Fibroblast of skin of right quadriceps (primary cell): ENCODE measurements around the gene PSMB11.

Experiments
- DNase-seq: peaks from one replicate; pipeline ENCODE4 v3.0.0-alpha.2; 2013

The PSMB11 gene

DNA sequence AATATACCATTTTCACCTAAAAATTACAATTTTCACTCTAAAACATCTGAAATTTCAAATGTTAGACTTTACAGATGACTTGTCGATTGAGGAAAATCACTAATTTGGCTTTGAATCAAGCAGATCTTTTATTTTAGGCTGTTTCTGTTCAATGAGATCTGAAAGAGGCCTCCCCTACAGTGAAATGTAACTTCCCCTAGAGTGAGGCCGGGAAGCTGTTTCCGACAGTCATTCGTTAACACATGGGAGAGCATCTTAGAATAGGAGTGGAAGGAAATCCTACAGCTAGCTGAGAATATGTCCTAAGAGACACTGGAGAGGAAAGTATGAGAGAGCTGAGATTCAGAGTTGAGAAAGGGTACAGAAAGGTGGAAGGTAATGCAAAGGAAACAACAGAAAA is 26.4 kb upstream of the PSMB11 start:
- DNase-seq, result no peak

DNA sequence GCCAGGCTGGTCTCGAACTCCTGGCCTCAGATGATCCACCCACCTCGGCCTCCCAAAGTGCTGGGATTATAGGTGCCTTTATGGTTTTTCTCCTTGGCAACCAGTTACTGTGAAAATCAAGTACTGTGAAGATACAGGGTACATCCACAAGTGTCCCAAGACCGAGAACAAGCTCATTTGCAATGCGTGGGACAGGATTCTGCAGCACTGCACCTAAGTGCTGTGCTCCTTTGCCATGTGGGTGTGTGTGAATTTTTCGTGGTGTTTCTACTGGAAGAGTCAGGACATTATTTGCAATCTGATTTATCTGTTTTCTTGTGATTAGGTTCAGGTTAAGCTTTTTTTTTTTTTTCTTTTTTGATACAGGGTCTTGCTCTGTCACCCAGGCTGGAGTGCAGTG is 24.9 kb upstream of the PSMB11 start:
- DNase-seq, result no peak

DNA sequence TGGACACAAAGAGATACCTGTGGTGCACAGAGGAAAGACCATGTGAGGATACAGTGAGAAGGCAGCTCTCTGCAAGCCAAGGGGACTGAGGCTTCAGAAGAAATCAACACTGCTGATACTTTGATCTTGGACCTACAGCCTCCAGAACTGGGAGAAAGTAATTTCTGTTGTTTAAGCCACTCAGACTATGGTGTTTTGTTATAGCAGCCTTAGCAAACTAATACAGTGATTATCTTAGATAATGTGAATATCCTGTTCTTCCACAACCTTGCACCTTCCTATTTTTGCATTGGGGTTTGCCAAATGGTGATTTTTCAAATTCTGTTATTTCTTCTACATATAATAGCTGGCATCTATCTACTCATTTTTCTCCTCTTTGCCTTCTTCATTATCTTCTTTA is 23.9 kb upstream of the PSMB11 start:
- DNase-seq, result no peak

DNA sequence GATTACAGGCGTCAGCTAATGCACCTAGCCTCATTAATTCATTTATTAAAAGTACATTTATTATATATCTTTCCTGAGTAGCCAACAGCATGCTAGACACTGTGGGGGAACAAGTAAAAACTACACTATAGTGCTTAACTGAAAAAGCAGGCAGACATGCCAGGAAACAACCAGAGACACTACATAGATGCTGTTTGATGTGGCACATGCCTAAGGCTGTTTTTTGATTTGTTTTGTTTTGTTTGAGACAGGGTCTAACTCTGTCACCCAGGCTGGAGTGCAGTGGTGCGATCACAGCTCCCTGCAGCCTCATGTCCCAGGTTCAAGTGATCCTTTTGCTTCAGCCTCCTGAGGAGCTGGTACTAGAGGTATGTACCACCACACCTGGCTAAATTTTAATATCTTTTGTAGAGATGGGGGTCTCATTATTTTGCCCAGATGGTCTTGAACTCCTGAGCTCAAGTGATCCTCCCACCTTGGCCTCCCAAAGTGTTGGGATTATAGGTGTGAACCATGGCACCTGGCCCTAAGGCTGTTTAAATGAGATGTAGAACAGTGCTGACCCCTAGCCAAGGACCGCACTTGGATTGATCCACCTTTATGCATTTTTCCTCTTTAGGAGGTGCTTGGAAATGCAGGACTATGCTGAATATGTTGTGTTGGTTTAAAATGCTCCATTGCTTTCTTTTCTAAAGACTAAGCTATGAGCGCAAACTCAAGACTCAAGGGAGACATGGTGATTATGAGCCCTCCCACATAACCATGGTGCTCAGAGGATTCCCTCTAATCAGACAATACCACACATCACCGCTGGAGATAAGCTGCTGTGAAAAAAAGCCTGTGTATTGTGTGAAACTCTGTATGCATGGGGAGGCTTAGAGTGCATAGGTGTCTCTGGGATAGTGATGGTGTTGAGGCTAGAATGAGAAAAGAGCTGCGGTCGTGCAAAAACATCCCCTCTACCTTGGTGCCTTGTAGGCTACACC is 21.6 kb upstream of the PSMB11 start:
- no peak for DNase-seq

DNA sequence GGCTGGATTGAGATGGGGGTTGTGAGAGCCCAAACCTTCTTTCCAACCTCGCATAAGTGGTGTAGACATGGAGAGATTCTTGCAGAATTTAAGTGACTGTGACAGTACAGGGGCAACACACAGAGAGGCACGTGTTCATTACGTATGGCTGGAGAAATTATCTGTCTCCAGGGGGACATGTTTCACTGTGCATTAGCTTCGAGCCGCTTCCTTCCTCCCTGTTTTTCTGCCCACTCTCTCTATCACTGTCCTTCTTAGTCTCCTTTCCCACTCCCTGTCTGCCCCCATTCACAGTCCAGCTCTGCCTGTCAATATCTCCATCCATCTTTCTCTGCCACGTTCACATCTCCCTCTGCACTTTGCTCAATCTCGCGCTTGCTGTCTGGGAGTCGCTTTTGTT is 20.6 kb upstream of the PSMB11 start:
- no peak for DNase-seq

DNA sequence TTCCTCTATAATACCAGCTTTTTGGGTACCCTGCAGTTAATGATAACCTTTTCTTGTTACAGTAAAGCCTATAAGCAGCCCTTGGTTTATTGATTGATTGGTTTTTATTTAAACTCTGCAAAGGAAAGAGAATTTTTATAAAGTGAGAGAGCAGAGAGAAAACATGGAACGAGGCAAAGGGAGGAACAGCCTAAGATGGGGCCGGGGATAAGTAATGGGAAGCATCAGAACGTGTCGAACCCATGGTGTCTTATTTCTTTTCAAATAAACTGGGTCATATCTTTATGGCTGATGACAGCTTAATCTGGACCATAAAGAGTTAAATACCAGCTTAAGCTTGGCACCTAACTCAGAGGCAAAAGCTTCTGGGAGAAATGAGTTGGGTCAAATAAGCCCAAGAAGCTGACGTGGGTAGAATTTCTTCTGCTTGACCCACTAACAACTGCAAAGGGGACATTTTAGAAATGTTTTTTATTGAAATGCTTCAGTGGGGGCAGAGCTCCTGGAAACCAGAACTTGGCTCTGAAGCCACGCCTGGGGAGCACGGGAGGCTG is 20.0 kb upstream of the PSMB11 start:
- no peak for DNase-seq

DNA sequence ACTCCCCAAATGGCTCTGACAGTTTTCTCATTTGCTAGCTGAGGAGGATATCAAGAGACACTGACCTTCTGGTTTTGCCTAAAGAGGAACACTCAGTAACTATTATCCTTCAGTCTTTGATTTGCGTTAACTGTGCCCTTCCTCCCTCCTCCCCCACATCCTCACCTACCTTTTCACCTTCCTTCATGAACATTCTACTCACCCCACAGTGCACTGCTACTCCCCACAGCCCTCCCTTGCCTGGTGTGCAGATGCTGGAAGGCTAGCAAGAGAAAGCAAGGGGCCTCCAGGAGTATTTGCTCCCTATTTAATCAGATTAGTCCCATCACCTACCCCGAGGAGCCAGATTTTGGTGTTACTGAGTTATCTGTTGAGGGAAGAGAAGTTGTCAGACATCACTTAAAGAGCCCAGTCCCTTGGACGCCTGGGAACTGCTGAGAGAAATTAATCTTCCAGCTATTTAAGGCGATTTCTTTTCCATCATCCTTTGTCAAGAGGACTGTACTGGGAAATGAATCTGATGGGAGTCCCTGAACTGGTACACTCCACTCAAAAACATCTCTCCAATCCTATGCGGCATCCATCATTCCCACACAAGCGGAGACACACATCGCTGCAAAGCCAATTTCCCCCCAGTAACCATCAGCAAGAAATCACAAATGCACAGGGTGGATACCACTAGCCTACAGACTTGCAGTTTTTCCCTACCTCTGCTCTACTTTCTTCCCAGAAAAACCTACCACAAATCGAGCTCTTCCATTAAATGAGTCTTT is 18.8 kb upstream of the PSMB11 start:
- no peak for DNase-seq

DNA sequence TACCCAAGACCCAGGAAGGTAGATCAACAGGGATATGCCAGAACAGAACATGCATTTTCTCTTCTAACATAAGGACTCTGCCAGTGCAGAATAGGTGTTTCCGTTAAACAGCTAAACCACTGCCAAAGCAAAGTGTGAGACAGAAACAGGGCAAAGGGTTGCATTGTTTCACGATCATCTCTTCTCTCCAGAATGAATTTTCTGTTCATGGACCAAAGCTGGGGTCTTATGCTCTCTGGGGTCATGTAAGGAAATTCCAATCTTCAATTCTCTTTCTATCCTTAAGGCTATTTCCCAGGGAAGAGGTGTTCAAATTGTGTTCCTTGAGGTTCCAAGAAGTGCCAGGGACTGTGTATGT is 18.2 kb upstream of the PSMB11 start:
- DNase-seq, result no peak

DNA sequence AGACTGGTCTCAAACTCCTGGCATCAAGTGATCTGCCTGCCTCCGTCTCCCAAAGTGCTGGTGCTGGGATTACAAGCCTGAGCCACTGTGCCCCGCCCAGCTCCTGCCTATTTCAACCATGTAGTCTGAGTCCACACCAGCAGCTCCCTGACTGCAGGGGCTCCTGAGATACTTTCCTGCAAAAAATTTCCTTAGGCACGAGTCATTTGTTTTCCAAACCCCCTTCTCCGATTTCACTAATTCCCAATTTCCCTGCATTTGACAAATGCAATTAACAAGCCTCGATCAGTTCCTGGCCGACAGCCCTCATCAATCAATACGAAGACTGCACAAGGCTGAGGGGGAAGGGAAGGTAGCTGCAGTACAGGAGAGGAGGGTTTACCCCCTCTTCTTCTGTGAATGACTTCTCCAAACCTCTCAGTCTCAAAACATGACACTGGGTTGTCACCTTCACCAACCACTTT is 17.4 kb upstream of the PSMB11 start:
- no peak for DNase-seq

DNA sequence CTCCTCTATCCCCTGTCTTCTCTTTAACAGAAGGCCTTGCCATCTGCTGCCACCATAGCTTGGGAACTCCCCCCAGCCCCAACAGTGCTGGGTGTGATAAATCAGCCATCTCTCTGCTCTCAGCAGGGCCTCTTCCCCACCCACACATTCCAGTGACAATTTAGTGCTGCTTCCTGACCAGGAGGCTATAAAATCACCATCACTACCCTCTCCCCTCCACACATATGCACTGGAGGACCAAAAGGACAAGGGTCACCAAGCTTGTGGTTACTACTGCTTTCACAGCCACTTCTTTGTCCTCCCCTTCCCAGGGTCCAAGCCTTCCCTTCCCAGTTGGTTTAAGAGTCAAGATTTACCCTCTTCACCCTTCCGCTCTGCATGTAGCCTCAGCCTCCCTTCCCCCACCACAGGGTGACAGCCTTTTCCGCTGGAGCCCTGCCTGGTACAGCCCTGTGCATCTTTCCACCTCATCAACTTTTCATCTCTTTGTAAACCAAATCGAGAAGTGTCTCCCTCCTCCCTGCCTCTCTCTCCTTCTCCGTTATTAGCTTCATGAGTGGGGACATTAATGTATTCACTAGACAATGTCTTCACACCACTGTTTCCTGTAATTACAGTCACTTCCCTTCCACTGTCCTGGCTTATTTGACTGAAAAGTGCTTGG is 16.7 kb upstream of the PSMB11 start:
- DNase-seq, result peak; percentile 26

DNA sequence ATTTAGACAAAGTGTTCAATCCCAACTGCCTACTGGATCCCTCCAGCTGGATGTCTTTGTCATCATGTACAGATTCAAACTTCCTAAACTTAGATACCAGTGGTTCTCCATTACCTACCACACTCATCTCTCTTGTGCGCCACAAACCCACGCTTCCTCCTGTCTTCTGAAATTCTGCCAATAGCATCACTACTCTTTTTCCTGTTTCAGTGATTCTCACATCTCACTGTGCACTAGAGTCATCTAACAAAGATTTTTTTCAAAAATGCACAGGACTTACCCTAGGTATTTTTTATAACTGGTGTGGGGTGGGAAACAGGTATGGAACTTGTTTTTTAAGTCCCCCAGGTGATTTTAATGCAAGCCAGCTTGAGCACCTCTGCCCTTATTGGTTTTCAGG is 13.2 kb upstream of the PSMB11 start:
- no peak for DNase-seq

DNA sequence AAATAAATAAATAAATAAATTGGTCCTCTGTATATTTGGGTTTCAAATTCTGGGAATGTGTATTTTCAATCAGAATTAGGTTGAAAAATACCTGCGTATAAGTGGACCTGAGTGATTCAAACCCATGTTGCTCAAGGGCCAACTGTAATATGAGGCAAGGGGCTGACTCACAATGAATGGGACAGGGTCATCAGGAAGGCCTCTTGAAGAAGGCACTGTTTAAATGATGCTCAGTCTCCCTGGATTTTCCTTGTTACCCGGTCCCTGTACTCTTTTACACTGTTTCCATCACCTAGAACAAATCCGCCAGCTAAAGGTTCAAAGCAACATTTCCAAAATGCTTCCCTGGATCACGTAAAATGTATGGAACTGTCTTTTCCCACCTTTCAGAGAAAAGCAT is 11.1 kb upstream of the PSMB11 start:
- DNase-seq, result no peak

DNA sequence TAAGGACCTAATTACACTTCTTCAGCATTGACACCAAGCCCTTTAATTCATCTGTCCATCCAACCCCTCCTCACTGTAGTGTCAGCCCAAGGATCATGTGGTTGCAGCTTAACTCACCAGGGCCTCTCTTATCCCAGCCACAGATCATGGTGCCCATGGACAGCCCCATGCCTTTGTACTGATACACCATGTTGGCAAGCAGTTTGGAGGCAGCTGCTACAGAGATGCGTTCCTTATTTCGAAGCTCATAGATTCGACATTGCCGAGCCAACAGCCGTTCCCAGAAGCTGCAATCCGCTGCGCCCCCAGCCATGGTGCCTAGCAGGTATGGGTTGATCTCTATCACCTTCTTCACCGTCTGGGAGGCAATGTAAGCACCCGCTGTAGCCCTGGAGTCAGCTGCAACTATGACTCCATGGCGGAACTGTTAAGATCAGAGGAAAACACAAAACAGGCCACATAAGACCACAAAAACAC is 8.7 kb upstream of the PSMB11 start:
- DNase-seq, result no peak

DNA sequence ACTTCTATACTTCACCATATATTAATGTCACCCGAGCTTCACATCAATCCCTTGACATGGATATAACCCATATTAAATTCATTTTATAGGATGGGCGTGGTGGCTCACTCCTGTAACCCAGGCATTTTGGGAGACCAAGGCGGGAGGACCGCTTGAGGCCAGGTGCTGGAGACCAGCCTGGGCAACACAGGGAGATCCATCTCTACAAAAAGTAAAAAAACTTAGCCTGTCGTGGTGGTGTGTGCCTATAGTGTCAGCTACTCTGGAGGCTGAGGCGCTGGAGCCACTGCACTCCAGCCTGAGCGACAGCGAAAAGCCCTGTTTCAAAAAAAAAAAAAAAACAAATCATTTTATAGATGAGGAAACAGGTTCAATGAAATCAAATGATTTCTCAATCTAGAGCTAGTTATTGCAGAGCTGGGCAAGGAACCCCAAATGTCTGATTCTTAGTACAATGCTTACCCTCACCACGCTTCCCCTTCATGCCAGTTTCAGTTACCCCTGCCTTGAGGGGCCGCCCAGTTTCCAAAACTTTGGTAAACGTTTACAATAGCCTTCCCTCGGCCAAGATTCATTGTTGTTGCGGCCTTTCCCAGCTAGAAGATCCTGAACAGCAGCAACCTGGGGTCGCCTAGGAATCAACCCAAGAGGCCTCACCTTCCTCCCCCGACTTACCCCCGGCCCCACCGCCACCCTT is 8.1 kb upstream of the PSMB11 start:
- DNase-seq, result no peak

DNA sequence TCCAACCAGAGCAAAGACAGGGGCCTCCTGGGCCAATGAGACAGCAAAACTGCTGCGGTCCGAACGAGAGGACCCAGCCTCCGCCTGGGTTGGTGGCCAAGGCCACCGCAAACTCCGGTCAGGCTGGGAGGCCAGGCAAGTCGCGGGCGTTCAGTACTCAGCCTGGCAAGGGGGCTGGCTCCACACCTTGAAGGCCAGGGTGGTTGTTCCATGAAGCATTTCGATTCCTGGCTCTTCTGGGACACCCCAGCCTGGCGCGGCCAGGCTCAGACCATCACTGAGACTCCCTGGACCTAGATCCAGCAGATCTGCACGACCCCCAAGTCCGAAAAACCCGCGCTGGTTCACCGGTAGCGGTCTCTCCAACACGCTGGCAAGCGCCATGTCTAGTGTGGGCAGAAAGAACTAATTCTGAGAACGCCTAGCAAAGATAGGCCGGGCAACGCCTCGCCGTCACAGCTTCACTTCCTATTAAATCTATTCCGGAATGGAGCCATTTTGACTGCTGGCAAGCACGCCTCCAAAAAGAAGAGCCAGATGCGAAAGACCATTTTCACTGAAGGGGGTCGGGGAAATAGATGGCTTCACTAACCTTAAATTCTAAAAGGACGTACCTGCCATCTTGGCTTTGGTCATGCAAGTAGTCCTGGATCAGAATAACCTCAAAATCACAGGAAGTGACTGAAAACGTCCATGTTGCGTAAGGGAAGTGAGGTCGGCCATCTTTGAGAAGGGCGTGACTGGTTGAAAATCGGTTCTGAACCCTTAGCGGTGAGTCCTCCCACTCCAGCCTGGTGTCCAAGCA is 7.3 kb upstream of the PSMB11 start, which contains the start of gene PSMB5:
Gene PSMB5, minus strand, starts transcription at position 403 of the 805 bp plus-strand sequence. Its CDS starts 19 bp downstream, at position 384.
- DNase-seq, result peak; percentile 94

DNA sequence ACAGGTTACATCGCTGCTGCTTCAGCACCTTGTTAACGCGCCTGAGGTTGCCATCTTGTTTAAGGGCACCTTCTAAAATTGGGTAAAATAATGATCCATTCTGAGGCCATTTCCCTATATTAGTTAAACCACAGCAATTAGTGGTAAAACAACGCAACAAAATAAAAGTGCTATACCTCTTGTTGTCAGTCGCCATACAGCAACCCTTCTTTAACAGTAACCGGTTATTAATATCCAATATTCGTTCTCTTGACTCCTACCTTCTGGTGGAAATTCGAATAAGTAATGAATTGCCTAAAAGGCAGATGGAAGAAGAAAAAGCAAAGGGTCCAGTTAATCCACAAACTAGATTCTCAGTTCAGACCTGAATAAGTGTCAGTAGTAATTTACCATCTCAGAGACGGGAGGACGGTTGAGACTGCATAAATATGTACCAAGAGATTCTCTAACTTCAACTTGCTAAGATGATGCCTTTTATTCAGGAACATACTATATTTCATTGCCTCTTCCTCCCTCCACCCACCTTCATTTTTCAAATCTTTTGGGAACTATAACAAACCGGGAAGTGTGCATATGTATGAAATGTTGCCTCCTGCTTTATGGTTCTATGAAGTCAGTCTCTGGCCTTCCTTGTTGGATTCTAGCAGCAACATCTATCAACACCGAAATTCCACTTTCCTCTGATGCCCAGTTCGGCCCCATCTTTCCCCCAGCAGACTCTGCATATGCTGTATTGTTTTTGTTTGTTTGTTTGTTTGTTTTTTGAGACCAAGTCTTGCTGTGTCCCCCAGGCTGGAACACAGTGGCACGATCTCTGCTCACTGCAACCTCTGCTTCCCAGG is 6.5 kb upstream of the PSMB11 start:
- DNase-seq, result no peak

DNA sequence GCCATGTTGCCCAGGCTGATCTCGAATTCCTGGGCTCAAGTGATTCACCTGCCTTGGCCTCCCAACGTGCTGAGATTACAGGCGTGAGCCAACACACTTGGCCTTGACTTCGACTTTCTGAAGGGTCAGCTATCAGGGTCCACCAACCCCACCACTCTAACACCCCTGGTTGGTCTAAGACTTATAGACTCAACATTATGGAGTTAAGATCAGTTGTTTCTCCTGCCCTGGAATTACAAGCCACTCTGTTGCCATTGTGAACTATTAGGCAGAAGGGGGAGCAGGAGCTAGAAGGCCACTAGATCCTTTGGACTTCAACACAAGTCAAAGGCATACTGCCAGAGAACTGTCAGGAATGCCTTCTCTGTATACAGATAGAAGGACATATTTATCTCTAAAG is 1.9 kb upstream of the PSMB11 start:
- DNase-seq, result no peak

DNA sequence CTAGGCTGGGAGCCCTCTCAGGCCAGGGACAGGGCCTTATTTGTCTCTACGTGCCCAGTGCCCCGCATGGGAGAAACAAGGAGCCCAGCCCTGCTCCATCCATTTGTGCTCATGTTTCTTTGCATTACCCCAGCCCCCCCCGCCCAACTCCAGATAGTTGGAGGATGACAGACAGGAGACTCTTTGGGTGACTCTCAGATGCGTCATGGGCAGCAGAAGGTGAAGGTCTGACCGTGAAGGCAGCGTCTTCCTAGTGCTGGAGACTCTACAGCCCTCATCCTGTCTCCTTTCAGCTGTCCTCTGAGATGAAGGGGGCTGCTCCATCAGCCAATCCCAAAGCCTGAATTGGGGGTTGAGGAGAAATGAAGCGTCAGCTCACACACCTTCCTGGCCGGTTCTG is 283 bp upstream of the PSMB11 start:
- DNase-seq, result no peak

DNA sequence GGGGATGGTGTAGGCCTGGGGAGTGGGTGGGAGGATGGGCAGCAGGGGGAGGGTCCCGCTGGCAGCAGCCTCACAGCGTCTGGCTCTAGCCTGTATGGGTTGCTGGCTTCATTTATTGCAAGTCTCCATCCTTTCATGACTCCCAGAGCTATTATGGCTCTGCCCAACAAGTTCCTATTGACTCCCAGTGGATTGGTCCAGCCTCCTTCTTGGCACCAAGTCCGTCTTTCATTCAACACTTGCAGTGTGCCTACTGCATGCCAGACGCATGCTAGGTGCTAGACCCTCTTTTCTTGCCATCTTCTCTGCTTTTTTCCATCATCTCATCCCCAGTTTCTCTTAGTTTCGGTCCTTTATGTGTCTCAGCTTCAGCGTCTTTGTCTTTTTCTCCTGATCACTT is 1.1 kb downstream of the PSMB11 start:
- DNase-seq, result no peak

DNA sequence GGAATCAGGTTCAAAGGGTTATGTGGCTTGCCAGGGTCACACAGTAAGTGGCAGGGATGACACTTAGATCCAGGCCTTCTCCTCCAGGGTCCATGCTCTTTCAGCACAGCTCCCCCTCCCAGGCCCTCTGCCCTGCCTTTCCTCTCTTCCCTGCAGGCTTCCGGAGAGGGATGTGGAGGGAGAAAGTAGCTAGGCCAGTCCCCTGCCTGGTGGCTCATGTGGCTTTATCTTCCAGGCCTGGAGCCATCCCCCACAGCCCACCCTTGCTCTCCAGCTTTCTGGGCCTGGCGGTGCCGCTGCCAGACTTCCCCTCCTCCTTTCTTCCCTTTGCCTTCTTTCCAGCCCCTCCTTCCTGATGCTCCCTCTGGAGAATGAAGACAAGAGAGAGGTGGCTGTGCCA is 1.7 kb downstream of the PSMB11 start:
- DNase-seq, result no peak
